ENCODE data around the gene PTPN23.

- TF ChIP-seq CTCF (IDR thresholded peaks at IDR 0.05), result peak in 2 of 5 experiments; percentile 20 to 27
- no peak for TF ChIP-seq POLR2A (IDR thresholded peaks at IDR 0.05)
- no peak for TF ChIP-seq EP300 (IDR thresholded peaks at IDR 0.05)
Observed at GRCh38 chr3:47440131-47440530, 59.3 kb downstream of the PTPN23 start.

All from tibial nerve (tissue), 4 donors.